Mesothelial cell of epicardium (in vitro differentiated cells): ENCODE data around the gene ILDR2. TPM values are rescaled to one million over a fixed set of nuclear protein-coding genes. Genes with fewer than 3 reads are reported as not detected.

Experiments
- DNase-seq, 2 experiments: peaks; one replicate each; pipeline ENCODE4 v3.0.0; 2021; ENCODE audit warnings: low spot score in 2 of 2; ENCODE audit not compliant: unreplicated experiment in 2 of 2
- H3K27ac Mint-ChIP-seq: 2 replicates; pipeline ENCODE4 v1.8.0; 2021; ENCODE audit warnings: mixed read lengths
- H3K27me3 Mint-ChIP-seq: 2 replicates; pipeline ENCODE4 v1.8.0; 2021; ENCODE audit warnings: low read depth, mixed read lengths
- H3K36me3 Mint-ChIP-seq: 2 replicates; pipeline ENCODE4 v1.8.0; 2021; ENCODE audit warnings: mixed read lengths
- H3K4me1 Mint-ChIP-seq: 2 replicates; pipeline ENCODE4 v1.8.0; 2021; ENCODE audit warnings: mixed read lengths
- H3K4me3 Mint-ChIP-seq: 2 replicates; pipeline ENCODE4 v1.8.0; 2021; ENCODE audit warnings: mild to moderate bottlenecking, moderate library complexity, mixed read lengths
- H3K9me3 Mint-ChIP-seq: 2 replicates; pipeline ENCODE4 v1.8.0; 2021; ENCODE audit warnings: mixed read lengths
- CTCF ChIP-seq: fragments of 200-600 bp; sonication (generic); IDR thresholded peaks from one replicate; pipeline ENCODE4 v1.5.0; 2021; ENCODE audit warnings: antibody characterized with exemption; ENCODE audit not compliant: unreplicated experiment
- total RNA-seq: library from RNA; stranded (reverse); gene quantifications from 3 replicates; pipeline ENCODE4 v1.2.1, GENCODE V29; 2021

The ILDR2 gene
- total RNA-seq, 1 donor from 2014 or later: 1.1 TPM

GRCh38 chr1:166876540-166876838 is 98.9 kb downstream of the ILDR2 start:
- DNase-seq: no peak
- no peaks in the 10 kb centered on the region for H3K36me3 Mint-ChIP-seq
- H3K4me1 Mint-ChIP-seq: peaks cover 22% of the 10 kb centered on the region
- H3K4me3 Mint-ChIP-seq: peak overlapping the region; percentile 99
- no peaks in the 10 kb centered on the region for H3K9me3 Mint-ChIP-seq
- H3K27ac Mint-ChIP-seq: peak overlapping the region; percentile 99
- TF ChIP-seq CTCF: no peak
- peaks cover 4% of the 10 kb centered on the region for H3K27me3 Mint-ChIP-seq

GRCh38 chr1:166875734-166876539 is 99.4 kb downstream of the ILDR2 start, which contains the start of gene TADA1:
Gene TADA1 (minus strand): TSS chr1:166876264. CDS start chr1:166876233, 31 bp downstream.
- H3K36me3 Mint-ChIP-seq: no peaks in the 10 kb centered on the region
- H3K27me3 Mint-ChIP-seq: peaks cover 4% of the 10 kb centered on the region
- H3K4me1 Mint-ChIP-seq: peaks cover 27% of the 10 kb centered on the region
- peak within 1 kb of the TSS; percentile 99 for H3K4me3 Mint-ChIP-seq
- peak within 1 kb of the TSS; percentile 99 for H3K27ac Mint-ChIP-seq
- DNase-seq: peak; percentile 97
- H3K9me3 Mint-ChIP-seq: no peaks in the 10 kb centered on the region
- TF ChIP-seq CTCF: no peak

GRCh38 chr1:166875302-166875733 is 100.0 kb downstream of the ILDR2 start:
- Mint-ChIP-seq H3K4me1 (peaks cover 31% of the 10 kb centered on the region), H3K36me3 (no peaks in the 10 kb centered on the region), H3K27me3 (peaks cover 3% of the 10 kb centered on the region), H3K27ac (peak overlapping the region; percentile 69), H3K9me3 (no peaks in the 10 kb centered on the region), H3K4me3 (peak overlapping the region; percentile 99)
- no peak for TF ChIP-seq CTCF
- no peak for DNase-seq

- no peak overlapping the region for H3K27ac Mint-ChIP-seq
- H3K27me3 Mint-ChIP-seq: no peaks in the 10 kb centered on the region
- H3K4me3 Mint-ChIP-seq: peak overlapping the region; percentile 24
- H3K9me3 Mint-ChIP-seq: no peaks in the 10 kb centered on the region
- peaks cover 31% of the 10 kb centered on the region for H3K4me1 Mint-ChIP-seq
- H3K36me3 Mint-ChIP-seq: no peaks in the 10 kb centered on the region
- no peak for TF ChIP-seq CTCF
- DNase-seq: no peak
Observed at GRCh38 chr1:166874464-166874863, 100.9 kb downstream of the ILDR2 start.

- Mint-ChIP-seq H3K36me3 (peaks cover 8% of the 10 kb centered on the region), H3K27me3 (no peaks in the 10 kb centered on the region), H3K9me3 (no peaks in the 10 kb centered on the region), H3K4me3 (no peak overlapping the region), H3K27ac (peak overlapping the region; percentile 12), H3K4me1 (peaks cover 28% of the 10 kb centered on the region)
- no peak for DNase-seq
- TF ChIP-seq CTCF: no peak
Observed at GRCh38 chr1:166870584-166870983, 104.8 kb downstream of the ILDR2 start.
